IPS-11a (cell line): ENCODE data around the gene SYT14.
"Not testable (repeated sequence)": the region's sequence is repeated elsewhere in the genome, so short reads cannot be mapped to it uniquely, and the experiment has no call there.

Experiments
- H3K4me3 ChIP-seq: one replicate; pipeline ENCODE4 v1.5.1; 2013; ENCODE audit warnings: low read depth, low read length, control low read depth

SYT14 gene

DNA sequence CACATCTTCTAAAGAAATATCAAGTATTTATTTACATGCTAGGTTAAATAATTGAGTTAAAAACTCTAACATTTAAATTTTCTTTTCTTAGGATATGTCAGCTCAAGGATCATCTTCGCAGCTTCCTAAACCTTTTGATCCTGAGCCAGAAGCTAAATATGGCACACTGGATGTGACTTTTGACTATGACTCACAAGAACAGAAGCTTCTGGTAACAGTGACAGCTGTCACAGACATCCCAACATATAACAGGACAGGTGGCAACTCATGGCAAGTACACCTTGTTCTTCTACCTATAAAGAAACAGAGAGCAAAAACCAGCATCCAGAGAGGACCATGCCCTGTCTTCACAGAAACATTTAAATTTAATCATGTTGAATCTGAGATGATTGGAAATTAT is 161.9 kb downstream of the SYT14 start:
- H3K4me3 ChIP-seq: no peak overlapping the region

DNA sequence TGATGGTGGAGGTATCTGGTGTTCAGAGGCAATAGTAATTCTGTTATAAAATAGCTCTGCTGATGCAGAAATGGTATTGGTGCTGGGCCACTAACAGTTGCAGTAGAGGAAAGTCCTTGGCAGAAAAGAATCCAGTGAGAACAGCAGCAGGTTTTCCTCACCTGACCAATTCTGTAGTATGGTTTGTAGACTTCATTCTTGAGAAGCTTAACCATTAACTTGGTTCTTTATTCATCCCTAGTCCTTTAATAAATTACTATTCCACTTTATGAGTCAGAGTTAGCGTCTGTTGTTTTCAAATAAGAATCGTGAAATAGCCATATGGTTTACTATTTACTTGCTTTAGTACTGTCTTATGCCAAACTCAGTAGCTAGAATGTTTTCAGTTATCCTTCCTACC is 166.1 kb downstream of the SYT14 start:
- no peak overlapping the region for H3K4me3 ChIP-seq

DNA sequence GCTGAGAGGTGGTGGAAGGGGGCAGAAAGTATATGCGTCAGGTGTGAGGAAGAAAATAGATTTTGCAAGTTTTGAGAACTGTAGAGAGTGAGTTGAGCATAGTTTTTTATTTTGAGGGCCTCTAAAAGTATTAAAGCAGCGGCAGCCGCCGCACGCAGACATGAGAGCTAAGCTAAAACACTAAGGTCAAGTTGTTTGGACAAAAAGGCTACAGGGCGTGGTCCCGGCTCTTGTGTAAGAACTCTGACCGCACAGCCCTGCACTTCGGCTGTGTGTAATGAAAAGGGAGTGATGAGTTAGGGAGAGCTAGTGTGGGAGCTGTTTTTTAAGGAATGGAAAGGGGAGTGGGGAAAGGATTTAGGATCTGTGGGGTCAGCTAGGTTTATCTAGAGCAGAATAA is 174.9 kb downstream of the SYT14 start:
- H3K4me3 ChIP-seq: not testable (repeated sequence)

DNA sequence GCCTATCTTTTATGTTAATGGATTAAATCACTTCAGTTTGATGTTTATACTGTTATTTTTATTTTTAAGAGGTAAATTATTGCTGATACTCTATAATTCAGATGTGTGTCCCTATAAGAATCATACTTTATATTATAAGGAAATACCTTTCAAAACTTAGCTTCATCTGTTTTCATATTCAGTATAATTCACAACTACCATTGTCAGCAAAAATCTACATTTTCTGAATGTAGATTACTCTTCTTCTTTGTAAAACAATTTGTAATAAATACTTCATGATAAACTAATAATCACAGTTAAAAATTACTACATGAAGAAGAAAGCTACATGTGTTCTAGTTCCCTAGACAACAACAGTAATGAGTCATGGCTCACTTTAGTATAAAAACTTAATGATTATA is 179.2 kb downstream of the SYT14 start:
- H3K4me3 ChIP-seq: no peak overlapping the region

DNA sequence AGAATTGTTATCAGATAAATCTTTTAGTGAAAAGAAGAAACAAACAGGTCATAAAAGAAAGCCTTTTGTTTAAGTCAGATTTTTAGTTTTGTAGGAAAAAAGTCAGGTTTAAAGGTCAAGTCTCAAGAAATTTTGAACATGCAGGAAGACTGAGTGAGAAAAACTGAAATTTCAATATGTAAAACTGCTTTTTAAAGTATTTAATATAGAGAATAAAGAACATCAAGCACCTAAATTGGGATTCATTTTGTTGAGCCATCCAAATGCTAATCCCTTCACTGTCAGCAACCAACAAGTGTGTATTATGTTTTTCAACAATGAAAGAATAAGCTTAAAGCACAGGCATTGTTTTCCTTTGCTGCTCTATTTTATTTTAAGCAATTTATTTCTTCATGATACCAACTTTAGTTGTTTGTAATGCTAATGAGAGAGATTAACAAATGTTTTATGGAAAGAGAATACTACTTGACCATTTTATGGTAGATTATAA is 179.7 kb downstream of the SYT14 start:
- H3K4me3 ChIP-seq: no peak overlapping the region

DNA sequence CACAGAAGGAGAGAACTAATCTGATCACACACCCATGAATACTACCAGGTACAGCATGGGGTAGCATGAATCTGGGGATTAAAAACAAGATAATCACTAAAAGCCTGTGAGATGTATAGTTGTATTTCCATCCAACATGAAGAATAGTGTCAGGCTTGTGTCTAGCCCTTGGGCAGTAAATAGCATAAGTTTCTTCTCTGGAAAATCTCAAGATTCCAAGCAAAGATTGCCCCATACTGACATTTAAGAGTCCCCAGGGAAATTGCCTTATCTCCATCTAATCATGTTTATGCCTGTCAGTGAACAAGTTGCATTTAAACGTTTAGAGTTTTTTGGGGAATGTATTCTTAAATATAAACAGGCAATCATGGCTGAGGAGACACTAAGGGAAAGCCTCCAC is 185.4 kb downstream of the SYT14 start:
- no peak overlapping the region for H3K4me3 ChIP-seq

DNA sequence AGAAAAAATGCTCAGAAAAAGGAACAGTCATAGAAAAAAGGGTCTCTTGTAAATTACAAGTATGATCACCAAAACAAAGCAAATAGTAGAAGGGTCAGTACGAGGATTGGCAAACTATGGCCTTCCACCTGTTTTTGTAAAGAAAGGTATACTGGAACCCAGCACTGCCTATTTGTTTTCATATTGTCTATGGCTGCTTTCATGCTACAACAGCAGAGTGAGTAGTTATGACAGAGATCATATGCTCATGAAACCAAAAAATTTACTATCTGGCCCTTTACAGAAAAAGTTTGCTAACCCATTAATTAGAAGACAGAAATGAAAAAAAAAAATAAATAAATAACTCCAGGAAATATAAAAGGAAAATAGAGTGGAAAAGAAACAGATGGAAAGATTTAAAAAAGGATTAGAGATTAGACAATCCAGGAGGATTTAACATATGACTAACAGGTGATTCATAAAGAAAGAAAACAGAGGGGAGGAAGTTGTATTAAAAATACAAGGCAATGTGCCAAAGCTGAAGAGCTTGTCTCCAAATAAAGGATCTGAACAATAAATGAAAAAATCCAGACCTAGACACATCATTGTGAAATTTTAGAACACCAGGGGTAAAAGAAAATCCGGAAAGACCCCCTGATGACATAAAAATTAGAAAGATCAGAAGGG is 186.0 kb downstream of the SYT14 start:
- H3K4me3 ChIP-seq: no peak overlapping the region

DNA sequence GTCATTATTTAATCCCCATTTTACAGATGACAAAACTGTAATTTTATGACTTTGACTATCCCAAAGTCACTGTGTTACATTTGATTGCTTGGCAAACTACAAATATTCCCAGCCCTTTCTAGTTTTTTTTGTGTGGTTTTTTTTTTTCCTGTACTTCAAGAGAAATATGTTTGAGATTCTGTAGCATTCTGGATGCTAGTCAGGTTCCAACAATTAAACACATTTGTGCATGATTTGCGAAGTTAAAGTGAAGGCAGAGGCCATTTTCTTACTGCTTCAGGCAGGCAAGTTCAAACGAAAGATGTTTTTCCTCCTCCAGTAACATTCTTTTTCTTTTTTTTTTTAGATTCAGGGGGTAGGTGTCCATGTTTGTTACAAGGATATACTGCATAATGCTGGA is 186.7 kb downstream of the SYT14 start:
- H3K4me3 ChIP-seq: no peak overlapping the region

DNA sequence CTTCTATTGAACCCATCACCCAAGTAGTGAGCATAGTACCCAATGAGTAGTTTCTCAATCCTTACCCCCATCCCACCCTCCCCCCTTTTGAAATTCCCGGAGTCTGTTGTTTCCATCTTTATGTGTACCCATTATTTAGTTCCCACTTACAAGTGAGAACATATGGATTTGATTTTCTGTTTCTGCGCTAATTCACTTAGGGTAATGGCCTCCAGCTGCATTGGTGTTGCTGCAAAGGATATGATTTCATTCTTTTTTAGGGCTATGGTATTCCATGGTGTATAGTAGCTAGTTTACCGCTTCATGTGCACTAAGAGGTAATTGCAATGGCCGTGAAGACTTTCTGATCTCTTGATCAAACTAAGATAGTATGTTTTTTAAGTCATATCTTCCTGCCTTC is 187.1 kb downstream of the SYT14 start:
- H3K4me3 ChIP-seq: no peak overlapping the region

DNA sequence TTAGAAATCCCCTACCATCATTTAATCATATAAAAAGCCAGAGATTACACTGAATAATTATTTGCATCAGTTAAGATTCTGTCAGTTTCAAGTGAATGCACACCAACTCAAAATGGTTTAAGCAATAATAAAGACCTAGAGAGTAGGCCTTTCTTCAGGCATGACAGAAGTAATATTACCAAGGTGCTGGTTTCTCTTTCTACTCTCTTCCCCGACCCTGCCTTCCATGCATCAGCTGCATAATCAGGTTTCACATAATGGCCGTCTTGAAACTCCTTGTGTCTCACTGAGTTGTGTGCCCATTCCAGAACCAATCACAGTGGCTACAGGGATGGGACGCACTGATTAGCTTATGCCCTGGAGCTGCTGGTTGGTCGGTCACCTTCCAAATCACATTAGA is 191.1 kb downstream of the SYT14 start:
- H3K4me3 ChIP-seq: no peak overlapping the region

DNA sequence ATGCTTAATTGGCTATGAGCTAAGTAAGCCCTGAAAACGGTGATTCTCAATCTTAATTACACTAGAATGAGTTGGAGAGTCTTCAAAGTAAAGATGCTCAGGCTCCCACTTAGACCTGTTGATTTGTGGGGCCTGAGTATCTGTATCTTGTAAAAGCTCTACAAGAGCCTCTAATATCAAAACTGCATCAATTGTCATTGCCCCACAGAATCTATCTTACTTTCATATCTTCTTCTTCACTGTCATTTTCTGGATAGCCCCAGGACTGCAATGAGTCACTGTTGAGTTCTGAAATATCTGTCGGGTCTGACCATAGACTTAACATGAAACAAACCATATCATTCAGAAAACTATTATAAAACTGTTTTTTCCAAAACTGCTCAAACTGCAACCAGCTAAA is 191.7 kb downstream of the SYT14 start:
- no peak overlapping the region for H3K4me3 ChIP-seq

DNA sequence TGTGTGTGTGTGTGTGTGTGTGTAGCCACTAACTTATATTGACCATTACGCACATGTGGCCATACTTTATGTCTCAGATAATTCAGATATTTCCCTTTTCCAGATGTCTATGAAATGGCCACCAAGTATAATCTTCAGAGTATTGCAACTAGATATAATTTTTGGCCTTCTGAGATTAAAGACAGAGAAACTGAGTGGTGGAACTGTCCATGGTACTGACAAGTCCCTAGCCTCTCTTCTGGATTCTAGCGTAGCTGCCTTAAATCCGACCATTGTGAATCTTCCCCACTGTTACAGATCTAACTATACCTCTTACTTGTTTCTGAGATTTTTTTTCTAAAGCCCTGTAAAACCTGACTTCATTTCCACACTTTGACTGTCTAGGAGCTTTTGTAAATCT is 194.6 kb downstream of the SYT14 start:
- no peak overlapping the region for H3K4me3 ChIP-seq

DNA sequence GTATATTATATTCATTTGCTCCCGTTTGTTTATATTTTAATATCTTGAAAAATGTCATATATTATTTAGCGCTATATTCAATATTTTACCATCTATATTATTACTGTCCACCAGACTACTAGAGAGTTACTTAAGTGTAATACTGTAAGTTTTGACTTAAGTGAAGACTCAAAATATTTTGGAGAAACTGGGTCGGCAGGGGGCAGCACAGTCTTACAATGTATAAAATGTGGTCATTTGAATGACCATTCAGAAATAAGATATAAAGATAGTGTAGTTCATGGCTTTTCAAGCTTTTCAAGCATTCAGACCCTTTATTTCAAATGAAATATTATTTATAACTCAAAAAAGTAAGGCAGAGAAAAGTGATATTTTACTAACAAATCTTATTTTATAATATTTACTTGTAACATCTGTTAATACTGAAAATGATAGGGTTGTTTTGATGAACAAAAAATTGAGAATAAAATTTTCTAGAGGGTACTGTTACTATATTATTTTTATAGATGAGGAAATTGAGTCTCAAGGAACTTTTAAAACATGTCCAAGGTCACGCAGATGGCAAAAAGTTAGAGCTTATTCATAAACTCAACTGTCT is 205.5 kb downstream of the SYT14 start:
- no peak overlapping the region for H3K4me3 ChIP-seq

DNA sequence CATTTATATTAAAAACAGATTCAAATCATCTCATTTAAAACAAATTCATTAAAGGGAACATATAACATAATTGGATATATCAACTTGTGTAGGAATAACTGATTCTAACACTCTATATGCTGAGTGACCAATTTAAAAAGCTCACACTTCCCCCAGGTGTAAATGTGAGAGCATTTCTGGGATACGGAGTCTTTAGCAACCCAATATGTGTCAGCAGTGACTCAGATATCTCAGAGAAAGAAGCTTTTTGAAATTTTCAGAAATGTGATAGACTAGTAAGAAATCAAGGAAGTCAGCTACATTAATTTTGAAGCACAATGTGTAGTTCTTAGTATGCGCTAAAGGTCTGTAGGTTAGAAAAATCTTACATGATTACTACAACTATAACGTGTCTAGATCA is 206.7 kb downstream of the SYT14 start:
- H3K4me3 ChIP-seq: no peak overlapping the region

DNA sequence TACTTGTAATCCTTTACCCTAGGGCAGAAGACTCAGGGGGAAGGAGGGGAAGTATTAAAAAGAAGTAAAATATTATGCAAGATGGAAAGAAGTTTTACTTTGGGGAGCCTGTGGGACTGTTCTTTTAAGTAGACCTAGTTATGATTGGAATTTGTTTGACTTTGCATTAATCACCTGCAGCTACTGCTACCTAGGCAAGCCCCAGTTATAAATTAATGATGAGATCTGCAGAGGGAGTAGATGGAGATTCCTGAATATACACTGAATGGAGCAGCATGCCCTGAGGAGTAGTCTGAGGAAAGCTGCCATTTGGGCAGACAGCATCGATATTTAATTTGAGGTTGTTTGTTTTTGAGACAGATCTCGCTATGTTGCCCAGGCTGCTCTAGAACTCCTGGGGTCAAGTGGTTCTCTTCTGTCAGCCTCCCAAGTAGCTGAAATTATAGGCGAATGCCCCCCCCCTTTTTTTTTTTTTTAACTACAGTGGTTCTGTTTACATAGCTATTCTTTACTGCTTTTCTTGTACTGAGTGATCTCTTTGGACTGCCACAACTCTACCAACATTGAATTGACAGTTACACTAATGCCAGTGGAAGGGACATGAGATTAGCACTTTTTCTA is 213.1 kb downstream of the SYT14 start:
- H3K4me3 ChIP-seq: no peak overlapping the region

DNA sequence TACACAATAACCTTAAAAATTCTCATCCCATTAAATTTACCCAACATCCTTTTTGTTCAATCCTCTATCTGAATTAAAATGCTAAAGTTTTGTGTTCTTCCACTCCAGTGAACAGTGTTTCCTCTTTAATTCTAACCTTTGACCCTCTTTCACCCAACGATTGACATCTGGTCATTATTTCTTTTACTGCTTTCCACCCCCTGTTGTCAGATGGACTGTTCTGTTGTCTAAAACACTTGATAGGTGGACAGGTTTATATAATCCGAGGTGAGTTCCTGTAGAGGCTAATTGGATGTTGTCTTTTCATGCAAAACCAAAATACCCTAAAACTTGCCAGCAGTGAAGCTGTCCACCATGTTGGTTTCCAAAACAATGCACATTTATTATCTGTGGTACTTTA is 221.2 kb downstream of the SYT14 start:
- no peak overlapping the region for H3K4me3 ChIP-seq

DNA sequence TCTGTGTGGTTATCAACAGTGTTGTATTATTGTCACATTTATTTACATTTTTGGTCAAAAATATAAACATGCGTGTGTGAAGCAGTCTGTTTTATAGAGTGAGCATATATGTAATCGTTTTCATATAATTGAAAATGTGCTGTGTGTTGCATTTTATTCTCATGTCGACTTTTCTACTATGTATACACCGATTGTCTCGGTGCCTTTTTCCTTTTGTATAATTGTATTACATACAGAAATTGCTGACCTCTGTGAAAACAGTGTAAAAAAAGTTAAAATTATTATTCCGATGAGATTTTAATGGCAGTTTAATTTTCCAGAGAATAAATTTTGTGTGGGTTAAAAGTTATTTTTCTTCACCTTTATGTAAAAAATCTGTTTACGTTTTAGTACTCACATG is 232.2 kb downstream of the SYT14 start:
- H3K4me3 ChIP-seq: no peak overlapping the region

DNA sequence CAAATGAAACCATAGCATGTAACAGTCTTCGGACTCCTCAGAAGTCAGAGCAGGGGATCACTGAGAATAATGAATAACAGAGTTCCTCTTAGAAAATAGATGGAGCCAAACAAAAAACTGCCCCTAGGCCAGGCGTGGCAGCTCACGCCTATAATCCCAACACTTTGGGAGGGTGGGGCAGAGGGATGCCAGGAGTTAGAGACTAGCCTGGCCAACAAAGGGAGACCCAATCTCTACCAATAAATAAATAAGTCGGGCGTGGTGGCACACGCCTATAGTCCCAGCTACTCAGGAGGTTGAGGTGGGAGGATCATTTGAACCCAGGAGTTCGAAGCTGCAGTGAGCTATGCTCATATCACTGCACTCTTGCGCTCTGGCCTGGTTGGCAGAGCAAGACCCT is 236.1 kb downstream of the SYT14 start:
- H3K4me3 ChIP-seq: no peak overlapping the region

DNA sequence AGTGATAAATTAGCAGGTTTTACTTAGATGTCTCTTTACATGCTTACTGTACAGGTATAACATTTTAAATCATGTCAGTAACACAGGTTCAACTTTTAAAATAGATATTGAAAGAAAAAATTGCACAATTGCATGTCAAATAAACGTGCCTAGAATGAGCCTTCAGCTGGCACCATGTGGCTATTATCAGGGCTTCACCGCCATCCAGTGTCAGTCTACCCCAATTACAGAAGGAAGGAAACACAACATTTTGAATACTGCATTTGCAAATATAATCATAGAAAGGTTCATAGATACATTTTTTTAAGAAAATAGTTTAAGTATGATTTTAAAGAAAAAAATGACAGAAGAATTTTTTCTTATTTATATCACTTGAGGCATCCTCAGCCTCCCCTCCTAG is 247.0 kb downstream of the SYT14 start:
- no peak overlapping the region for H3K4me3 ChIP-seq

DNA sequence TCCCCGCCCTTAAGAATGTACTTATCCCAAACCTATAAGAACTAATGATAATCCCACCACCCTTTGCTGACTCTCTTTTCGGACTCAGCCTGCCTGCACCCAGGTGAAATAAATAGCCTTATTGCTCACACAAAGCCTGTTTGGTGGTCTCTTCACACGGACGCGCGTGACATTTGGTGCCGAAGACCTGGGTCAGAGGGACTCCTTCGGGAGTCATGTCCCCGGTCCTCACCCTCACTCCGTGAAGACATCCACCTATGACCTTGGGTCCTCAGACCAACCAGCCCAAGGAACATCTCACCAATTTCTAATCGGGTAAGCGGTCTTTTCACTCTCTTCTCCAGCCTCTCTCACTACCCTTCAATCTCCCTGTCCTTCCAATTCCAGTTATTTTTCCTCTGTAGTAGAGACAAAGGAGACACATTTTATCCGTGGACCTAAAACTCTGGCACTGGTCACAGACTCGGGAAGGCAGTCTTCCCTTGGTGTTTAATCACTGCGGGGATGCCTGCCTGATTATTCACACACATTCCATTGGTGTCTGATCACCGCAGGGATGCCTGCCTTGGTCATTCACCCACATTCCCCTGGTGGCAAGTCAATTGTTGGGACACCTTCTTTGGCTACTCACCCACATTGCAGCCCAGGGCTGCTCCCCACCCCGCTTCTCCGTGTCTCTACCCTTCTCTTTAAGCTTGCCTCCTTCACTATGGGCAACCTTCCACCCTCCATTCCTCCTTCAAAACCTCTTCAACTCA is 250.0 kb downstream of the SYT14 start:
- H3K4me3 ChIP-seq: not testable (repeated sequence)

DNA sequence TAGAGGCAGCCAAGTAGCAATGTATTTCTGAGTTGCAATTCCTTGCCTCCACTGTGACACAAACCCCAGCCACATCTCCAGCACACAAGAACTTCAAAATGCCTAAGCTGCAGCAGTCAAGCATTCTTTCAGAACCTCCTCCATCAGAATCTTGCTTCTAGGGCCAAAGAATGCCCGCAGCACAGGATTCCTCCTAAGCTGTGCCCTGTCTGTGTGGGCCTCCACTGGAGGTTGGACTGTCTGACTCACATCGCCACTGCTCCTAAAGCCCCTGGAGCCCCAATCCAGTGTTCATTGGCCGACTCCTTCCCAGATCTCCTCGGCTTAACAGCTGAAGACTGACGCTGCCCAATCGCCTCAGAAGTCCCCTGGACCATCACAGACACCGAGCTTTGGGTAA is 251.4 kb downstream of the SYT14 start:
- no peak overlapping the region for H3K4me3 ChIP-seq

DNA sequence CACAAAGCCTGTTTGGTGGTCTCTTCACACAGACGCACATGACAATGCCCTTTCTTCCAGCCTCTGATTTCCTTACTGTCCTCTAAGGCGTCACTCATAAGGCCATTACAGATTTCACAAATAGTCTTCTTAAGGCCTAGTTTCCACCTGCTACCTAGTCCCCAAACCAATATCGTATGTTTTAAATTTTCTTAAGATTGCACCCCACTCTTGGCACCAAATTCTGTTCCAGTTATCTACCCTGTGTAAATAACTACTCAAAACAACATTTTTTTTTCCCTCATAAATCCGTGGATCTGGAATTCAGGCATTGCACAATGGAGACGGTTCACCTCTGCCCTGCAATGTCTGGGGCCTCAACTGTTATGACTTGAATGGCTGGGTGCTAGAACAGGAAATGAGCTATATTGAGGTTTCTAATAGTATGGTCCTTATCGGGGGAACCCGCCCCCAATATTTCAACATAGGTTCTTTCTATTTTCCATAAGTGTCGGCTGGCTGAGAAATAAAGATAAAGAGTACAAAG is 257.7 kb downstream of the SYT14 start:
- no peak overlapping the region for H3K4me3 ChIP-seq
